T-helper 1 cell (primary cell): ENCODE data around the gene PMFBP1.
"Not testable (repeated sequence)": the region's sequence is repeated elsewhere in the genome, so short reads cannot be mapped to it uniquely, and the experiment has no call there.

Source experiments
- DNase-seq, 5 donors: peaks; one replicate each; pipeline ENCODE4 v3.0.0-alpha.2; 2012 to 2020

The PMFBP1 gene

GRCh38 chr16:72099377-72099818 is 72.6 kb downstream of the PMFBP1 start:
- DNase-seq, result peak in 2 of 5 donors; percentile 26 to 49

GRCh38 chr16:72098936-72099335 is 73.0 kb downstream of the PMFBP1 start:
- DNase-seq, result no peak

- DNase-seq, result no peak
These were observed 77.7 kb downstream of the PMFBP1 start for GRCh38 chr16:72094266-72094610.

- peak; percentile 77 to 98 (median 88) for DNase-seq
These were observed 78.3 kb downstream of the PMFBP1 start, which contains the start of the genes DHX38 and TXNL4B for GRCh38 chr16:72093448-72094265. TSS of gene DHX38 (plus strand) at chr16:72093847. CDS start at chr16:72096158, 2,311 bp downstream. TSS of gene TXNL4B (minus strand) at chr16:72093620. CDS start at chr16:72090749, 2,871 bp downstream.

GRCh38 chr16:72092832-72093447 is 79.0 kb downstream of the PMFBP1 start:
- DNase-seq, result peak in 1 of 5 donors; percentile 16

GRCh38 chr16:72091217-72091616 is 80.7 kb downstream of the PMFBP1 start:
- DNase-seq, result no peak

GRCh38 chr16:72085002-72085401 is 87.0 kb downstream of the PMFBP1 start:
- no peak for DNase-seq

GRCh38 chr16:72084445-72084844 is 87.5 kb downstream of the PMFBP1 start:
- no peak for DNase-seq

GRCh38 chr16:72083778-72084404 is 88.1 kb downstream of the PMFBP1 start:
- DNase-seq, result no peak

GRCh38 chr16:72076991-72077706 is 94.8 kb downstream of the PMFBP1 start:
- DNase-seq, result not testable (repeated sequence)

GRCh38 chr16:72075067-72075466 is 96.9 kb downstream of the PMFBP1 start:
- DNase-seq, result not testable (repeated sequence)

GRCh38 chr16:72073560-72074230 is 98.3 kb downstream of the PMFBP1 start:
- DNase-seq, result no peak

GRCh38 chr16:72072514-72073342 is 99.2 kb downstream of the PMFBP1 start:
- no peak for DNase-seq
